DLD1 (cell line): Measurements from ENCODE around the gene VIPR1.
"Not testable (repeated sequence)": the region's sequence is repeated elsewhere in the genome, so short reads cannot be mapped to it uniquely, and the experiment has no call there.

Experiments used
- in situ Hi-C: cut with HindIII; loops from 2 replicates; pipeline ENCODE4 v1.10.0; 2017; ENCODE audit warnings: low sequenced_read_pairs

VIPR1 gene

GRCh38 chr3:42569593-42570142 lies 67.2 kb downstream of the VIPR1 start:
- in situ Hi-C loops = no loop called here

GRCh38 chr3:42572278-42572677 lies 69.8 kb downstream of the VIPR1 start:
- in situ Hi-C loops = no loop called here

GRCh38 chr3:42575137-42575741 lies 72.8 kb downstream of the VIPR1 start:
- in situ Hi-C loops = no loop called here

- in situ Hi-C loops = no loop called here
Observed at GRCh38 chr3:42578054-42578453, 75.6 kb downstream of the VIPR1 start.

- in situ Hi-C loops = not testable (repeated sequence)
Observed at GRCh38 chr3:42579346-42579745, 76.9 kb downstream of the VIPR1 start.

GRCh38 chr3:42581400-42581708 lies 78.9 kb downstream of the VIPR1 start:
- in situ Hi-C loops = no loop called here

- in situ Hi-C loops = no loop called here
Observed at GRCh38 chr3:42581709-42582473, 79.4 kb downstream of the VIPR1 start, which contains the start of gene SEC22C. TSS of gene SEC22C (minus strand) at chr3:42581967. CDS start at chr3:42569046, 12,921 bp downstream.

GRCh38 chr3:42582474-42583070 lies 80.1 kb downstream of the VIPR1 start:
- in situ Hi-C loops = no loop called here
